HG02642 (cell line): Measurements from ENCODE around the gene SLC25A4.
"Not testable (repeated sequence)": the region's sequence is repeated elsewhere in the genome, so short reads cannot be mapped to it uniquely, and the experiment has no call there.

Source experiments
- ATAC-seq: cut with Tn5 transposase; IDR thresholded peaks from one replicate; pipeline ENCODE4 v1.9.1; 2021; ENCODE audit warnings: mild to moderate bottlenecking; ENCODE audit not compliant: unreplicated experiment, poor library complexity

The SLC25A4 gene

DNA sequence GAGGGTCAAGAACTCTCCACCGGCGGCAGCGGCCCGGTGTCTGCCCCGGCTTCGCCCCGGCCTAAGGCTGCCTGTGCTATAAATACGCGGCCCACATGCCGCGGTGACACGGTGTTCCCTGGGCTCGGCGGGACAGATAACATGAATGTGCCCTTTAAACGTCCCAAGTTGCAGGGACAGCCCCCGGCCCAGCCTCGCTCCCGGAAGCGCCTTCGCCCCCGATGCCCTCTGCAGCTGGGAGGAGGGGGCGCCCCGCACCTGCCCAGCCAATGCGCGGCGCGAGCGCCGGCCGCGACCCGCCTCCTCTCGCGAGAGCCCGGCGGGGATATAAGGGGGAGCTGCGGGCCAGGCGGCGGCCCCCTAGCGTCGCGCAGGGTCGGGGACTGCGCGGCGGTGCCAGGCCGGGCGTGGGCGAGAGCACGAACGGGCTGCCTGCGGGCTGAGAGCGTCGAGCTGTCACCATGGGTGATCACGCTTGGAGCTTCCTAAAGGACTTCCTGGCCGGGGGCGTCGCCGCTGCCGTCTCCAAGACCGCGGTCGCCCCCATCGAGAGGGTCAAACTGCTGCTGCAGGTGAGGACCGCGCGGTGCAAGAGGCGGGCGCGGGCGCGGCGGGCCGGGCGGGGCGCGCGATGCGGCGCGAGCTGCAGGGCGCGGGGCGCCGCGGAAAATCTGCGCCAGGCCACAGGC, at the start of gene SLC25A4:
Gene SLC25A4 (plus strand): TSS at position 355 of the 689 bp plus-strand sequence. CDS start 107 bp downstream, at position 462.
- peak; percentile 96 for ATAC-seq

GRCh38 chr4:185093603-185094002, 49.5 kb upstream of the SLC25A4 start:
- ATAC-seq = no peak

GRCh38 chr4:185096032-185096653, 46.9 kb upstream of the SLC25A4 start:
- no peak for ATAC-seq

DNA sequence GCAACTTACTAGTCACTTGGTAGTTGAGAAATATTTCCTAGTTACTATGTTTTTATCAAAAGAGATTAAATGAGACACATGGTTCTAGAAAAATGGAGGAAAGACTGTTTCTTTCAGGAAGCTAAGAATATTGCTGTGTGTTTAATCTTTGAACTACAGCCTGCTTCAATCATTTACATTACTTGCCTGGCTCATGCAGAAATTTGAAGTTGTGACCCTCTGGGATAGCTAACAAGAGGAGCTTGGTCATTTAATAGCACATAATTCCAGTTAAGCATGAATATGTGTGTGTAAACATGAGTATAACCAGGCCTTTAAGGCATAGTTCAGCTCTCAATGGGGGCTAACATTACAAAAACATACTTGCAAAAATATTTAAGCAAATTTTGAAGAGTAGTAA, 44.6 kb upstream of the SLC25A4 start:
- no peak for ATAC-seq

GRCh38 chr4:185099024-185099682, 43.9 kb upstream of the SLC25A4 start:
- no peak for ATAC-seq

- ATAC-seq = no peak
Observed at GRCh38 chr4:185099940-185100339, 43.1 kb upstream of the SLC25A4 start.

DNA sequence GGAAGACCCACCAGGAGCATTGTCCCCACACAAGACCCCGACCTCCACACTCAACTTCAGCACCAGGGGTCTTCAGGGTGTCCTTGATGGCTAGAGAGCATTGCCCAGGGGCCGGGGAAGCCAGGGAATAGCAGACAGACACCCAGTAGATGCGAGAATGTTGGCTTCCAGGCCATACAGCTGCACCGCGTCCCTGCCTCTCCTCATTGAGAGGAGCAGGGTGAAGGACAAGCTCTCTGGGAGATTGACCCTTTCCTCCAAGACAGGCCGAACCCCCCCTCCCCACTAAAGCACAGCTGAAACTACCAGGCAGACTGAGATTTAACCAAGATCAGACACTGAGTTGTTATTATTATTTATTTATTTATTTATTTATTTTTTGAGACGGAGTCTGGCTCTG, 42.6 kb upstream of the SLC25A4 start:
- ATAC-seq = no peak

DNA sequence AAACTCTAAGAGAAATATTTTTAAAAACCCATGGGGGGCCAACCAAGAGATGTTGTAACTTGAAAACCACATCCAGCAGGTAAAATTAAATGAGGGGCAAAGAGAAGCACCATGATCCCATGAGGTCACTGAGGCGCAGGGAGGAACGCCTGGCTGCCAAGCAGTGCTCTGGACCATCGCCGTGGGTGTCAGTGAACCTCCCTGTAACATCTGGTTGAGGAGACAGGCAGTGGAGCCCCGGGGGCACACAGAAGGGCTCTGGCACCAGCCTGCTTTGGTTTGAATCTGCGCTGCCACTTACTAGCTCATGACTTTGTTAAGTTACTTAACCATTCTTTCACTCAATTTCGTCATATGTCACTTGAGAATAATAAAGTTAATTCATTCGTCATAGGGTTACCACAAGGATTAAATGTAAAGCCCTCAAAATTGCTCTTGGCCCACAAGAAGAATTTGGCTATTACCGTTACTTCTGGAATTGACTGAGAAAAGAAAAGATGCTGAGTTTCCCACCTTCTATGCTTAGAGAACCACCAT, 41.6 kb upstream of the SLC25A4 start:
- ATAC-seq = no peak

GRCh38 chr4:185104733-185105132, 38.3 kb upstream of the SLC25A4 start:
- no peak for ATAC-seq

DNA sequence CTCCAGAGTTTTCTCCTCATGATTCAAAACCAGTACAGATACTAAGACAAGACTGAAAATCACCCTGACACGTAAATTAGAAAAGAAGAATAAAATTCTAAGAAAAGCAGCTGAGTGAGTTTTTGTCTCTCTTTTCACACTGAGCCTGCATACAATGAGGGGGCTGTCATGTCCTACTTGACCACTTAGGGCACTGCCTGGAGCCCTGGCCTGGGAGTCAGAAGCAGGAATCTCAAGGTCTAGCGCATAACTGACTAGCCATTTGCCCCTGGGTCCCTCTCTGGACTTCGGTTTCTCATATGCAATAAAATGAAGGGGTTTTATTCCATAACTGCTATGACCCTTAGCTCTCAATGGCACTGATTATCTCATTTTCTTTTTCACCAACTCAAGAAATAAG, 36.7 kb upstream of the SLC25A4 start:
- ATAC-seq = no peak

DNA sequence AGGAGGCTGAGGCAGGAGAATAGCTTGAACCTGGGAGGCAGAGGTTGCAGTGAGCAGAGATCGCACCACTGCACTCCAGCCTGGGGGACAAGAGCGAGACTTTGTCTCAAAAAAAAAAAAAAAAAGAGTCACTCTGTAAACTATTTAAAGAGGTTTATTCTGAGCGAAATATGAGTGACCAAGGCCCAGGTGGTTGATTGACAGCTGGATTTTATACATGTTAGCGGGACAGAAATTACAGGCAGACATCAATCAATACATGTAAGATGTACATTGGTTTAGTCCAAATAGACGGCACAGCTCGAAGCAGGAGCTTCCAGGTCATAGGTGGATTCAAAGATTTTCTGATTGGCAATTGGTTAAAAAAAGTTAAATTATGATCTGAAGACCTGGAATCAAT, 35.5 kb upstream of the SLC25A4 start:
- ATAC-seq = not testable (repeated sequence)

DNA sequence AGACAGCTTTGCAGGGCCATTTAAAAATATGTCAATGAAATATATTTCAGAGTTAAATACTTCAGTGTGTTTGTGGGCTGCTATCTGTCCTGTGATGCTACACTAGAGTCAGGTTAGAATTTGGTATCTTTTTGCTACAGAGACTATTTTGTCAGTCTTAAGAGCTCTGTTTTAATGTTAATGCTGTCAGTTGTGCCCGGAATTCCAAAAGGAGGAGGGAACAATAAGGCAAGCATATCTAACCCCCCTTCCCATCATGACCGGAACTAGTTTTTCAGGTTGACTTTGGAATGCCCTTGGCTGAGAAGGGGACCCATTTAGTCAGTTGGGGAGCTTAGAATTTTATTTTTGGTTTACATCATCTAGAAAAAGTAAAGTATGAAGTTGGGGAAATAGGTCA, 34.9 kb upstream of the SLC25A4 start:
- ATAC-seq = no peak

DNA sequence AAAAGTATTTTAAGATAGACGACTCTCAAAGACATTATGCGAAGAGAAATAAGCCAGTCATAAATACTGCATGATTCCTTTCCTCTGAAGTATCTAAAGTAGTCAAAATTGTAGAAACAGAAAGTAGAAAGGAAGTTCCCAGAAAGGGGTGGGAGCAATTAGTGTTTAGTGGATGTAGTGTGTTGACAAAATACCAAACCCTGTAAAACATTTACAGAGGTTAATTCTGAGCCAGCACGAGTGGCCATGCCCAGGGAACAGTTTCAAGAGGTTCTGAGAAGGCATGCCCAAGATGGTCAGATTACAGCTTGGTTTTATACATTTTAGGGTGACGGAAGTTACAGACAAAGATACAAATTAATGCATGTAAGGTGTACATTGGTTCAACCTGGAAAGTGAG, 34.4 kb upstream of the SLC25A4 start:
- ATAC-seq = no peak

- no peak for ATAC-seq
Observed at GRCh38 chr4:185109736-185110135, 33.3 kb upstream of the SLC25A4 start.

GRCh38 chr4:185110375-185110823, 32.7 kb upstream of the SLC25A4 start:
- no peak for ATAC-seq

DNA sequence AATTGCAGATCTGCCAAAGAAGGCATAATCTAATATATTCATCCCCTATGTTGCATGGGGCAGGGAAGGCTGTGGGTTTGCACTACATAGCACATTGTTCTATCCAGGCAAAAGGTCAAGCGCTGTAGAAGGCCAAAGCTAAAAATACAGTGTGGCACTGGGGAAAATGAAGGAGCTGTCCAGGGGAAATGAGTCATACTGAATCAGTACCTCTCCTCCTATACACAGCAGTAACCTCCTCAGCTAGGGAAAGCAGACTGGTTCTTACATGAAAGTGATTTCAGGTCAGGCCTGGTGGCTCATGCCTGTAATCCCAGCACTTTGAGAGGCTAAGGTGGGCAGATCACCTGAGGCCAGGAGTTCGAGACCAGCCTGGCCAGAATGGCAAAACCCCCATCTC, 31.0 kb upstream of the SLC25A4 start:
- ATAC-seq = no peak

DNA sequence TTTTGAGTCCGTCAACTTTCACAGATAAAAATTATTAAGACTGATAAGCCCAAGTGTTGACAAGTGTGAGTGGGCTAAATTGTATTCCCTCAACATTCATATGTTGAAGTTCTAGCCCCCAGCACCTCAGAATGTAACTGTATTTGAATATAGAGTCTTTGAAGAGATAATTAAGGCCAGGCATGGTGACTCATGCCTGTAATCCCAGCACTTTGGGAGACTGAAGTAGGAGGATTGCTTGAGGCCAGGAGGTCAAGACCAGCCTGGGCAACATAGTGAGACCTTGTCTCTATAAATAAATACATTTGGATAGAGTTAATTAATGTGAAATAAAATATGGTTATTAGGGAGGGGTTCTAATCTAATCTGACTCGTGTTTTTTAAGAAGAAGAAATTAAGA, 29.7 kb upstream of the SLC25A4 start:
- ATAC-seq = no peak

DNA sequence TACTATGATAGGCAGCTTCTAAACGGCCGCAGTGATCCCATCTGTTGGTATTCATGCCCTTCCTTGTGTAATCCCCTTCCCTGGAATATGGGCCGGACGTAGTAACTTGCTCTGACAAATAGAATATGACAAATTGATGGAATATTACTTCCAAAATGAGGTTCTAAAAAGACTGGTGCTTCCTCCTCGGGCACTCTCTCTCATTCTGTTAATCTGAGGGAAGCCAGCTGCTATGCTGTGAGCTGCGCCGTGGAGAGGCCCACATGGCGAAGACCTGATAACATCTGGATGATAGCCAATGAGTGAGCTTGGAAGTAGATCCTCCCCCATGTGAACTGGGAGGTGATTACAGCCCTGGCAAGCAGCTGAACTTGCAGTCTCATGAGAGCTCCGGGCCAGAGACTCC, 27.2 kb upstream of the SLC25A4 start:
- no peak for ATAC-seq

- ATAC-seq = no peak
Observed at GRCh38 chr4:185117300-185117934, 25.6 kb upstream of the SLC25A4 start.

- ATAC-seq = no peak
Observed at GRCh38 chr4:185118876-185119275, 24.2 kb upstream of the SLC25A4 start.

DNA sequence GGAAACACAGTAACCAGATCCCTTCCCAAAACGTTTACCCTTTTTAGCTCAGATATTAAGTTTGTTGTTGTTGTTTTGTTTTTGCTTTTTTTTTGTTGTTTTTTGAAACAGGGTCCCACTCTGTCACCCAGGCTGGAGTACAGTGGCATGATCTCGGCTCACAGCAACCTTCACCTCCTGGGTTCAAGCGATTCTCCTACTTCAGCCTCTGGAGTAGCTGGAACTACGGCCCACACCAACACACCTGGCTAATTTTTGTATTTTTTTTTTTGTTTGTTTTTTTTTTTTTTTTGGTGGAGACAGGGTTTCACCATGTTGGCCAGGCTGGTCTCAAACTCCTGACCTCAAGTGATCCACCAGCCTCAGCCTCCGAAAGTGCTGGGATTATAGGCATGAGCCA, 23.6 kb upstream of the SLC25A4 start:
- ATAC-seq = not testable (repeated sequence)
